Skeletal muscle satellite cell (primary cell): ENCODE data around the gene NCAPD2.
"Not testable (repeated sequence)": the region's sequence is repeated elsewhere in the genome, so short reads cannot be mapped to it uniquely, and the experiment has no call there.

Source experiments
- H3K27me3 ChIP-seq: 2 replicates; pipeline ENCODE4 v1.7.0; 2013; ENCODE audit warnings: low read length; ENCODE audit not compliant: control insufficient read depth, insufficient read depth
- H3K36me3 ChIP-seq: 2 replicates; pipeline ENCODE4 v1.7.0; 2013; ENCODE audit warnings: mild to moderate bottlenecking, control low read depth, low read length; ENCODE audit not compliant: insufficient read depth
- H3K4me1 ChIP-seq: 2 replicates; pipeline ENCODE4 v1.7.0; 2013; ENCODE audit warnings: low read length; ENCODE audit not compliant: control insufficient read depth, insufficient read depth
- H3K4me2 ChIP-seq: 2 replicates; pipeline ENCODE4 v1.7.0; 2013; ENCODE audit warnings: mild to moderate bottlenecking, low read length
- H3K4me3 ChIP-seq: 2 replicates; pipeline ENCODE4 v1.7.0; 2013; ENCODE audit warnings: low read length
- H3K9ac ChIP-seq: 2 replicates; pipeline ENCODE4 v1.7.0; 2013; ENCODE audit warnings: mild to moderate bottlenecking, low read depth, low read length, moderate library complexity
- H3K9me3 ChIP-seq: replicated peaks from 2 replicates; pipeline ENCODE4 v1.7.0; 2013; ENCODE audit warnings: mild to moderate bottlenecking, control low read depth, low read length

The NCAPD2 gene

DNA sequence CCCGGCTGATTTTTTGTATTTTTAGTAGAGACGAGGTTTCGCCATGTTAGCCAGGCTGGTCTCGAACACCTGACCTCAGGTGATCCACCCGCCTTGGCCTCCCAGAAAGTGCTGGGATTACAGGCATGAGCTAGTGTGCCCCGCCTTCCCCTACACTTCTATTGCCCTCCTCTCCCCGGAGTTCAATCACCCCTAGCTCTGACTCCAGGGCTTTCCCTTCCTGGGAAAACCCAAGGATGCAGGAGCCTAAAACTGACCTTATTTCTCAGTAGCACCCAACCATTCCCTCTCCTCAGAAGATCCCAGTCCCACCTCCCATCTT is 62.6 kb downstream of the NCAPD2 start:
- H3K36me3 ChIP-seq = peaks cover 47% of the 10 kb centered on the region
- H3K9me3 ChIP-seq, H3K9ac ChIP-seq, H3K4me2 ChIP-seq, H3K4me3 ChIP-seq, H3K27me3 ChIP-seq: not testable (repeated sequence)
- H3K4me1 ChIP-seq = peaks cover 26% of the 10 kb centered on the region

DNA sequence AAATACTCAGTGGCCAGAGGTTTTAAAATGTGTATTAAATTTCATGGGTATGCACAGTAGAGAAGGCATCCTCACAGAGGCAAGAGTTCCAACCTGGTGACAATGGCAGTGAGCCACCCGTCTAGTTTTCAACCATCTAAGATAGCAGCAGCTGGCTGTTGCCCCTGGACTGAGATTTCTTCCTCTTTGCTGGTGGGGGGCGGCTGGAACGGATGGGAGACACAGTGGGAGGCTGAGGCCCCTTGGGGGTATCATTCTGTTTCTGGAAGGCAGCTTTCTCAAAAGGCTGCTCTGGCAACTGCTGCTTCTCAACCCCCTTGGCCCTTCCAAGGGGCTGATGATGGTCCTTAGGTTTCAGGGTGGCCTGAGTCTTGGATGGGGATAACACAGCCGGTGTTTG is 63.0 kb downstream of the NCAPD2 start:
- Histone ChIP-seq H3K4me3 (no peak overlapping the region), H3K27me3 (no peaks in the 10 kb centered on the region), H3K4me2 (no peak overlapping the region), H3K9me3 (no peaks in the 10 kb centered on the region), H3K4me1 (peaks cover 22% of the 10 kb centered on the region), H3K36me3 (peaks cover 50% of the 10 kb centered on the region), H3K9ac (no peak overlapping the region)

DNA sequence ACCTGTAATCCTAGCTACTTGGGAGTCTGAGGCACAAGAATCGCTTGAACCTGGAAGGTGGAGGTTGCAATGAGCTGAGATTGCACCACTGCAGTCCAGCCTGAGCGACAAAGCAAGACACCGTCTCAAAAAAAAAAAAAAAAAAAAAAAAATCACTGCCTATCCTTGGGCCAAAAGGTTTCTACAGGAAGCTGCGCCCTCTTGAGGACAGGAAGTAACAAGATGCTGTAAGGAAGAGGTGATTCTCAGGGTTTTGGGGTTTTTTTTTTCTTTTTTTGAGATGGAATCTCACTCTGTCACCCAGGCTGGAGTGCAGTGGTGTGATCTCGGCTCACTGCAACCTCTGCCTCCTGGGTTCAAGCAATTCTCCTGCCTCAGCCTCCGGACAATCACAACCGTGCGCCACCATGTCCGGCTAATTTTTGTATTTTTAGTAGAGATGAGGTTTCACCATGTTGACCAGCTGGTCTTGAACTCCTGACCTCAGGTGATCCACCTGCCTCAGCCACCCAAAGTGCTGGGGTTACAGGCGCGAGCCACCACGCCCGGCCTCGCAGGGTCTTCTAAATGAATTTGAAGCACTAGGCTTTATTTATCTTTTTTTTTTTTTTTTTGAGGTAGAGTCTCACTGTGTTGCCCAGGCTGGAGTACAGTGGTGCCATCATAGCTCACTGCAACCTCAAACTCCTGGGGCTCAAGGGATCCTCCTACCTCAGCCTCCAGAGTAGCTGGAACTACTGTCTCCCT is 64.3 kb downstream of the NCAPD2 start:
- peaks cover 61% of the 10 kb centered on the region for H3K36me3 ChIP-seq
- not testable (repeated sequence) for H3K9ac ChIP-seq, H3K4me3 ChIP-seq, H3K27me3 ChIP-seq, H3K4me2 ChIP-seq, H3K4me1 ChIP-seq, H3K9me3 ChIP-seq

DNA sequence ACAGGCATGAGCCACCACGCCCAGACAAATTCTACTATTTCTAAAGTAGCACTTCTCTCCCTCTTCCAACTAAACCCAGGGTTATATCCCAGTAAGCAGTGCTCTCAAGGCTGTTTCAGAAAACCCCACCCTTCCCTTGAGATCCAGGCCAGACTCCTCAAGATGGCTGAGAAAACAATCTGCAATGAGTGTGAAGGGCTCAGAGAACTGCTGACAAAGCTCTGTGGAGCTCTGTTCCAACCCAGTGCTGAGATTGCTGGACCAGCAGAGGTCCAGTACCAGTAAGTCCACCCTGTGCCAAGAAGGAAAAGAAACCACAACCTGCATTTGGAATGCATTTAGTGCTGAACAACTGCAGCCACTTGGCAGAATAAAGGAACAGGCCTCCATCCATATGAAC is 65.6 kb downstream of the NCAPD2 start:
- no peaks in the 10 kb centered on the region for H3K27me3 ChIP-seq
- no peak overlapping the region for H3K9ac ChIP-seq
- H3K36me3 ChIP-seq = peaks cover 68% of the 10 kb centered on the region
- H3K4me3 ChIP-seq = no peak overlapping the region
- no peaks in the 10 kb centered on the region for H3K9me3 ChIP-seq
- no peaks in the 10 kb centered on the region for H3K4me1 ChIP-seq
- H3K4me2 ChIP-seq = no peak overlapping the region

DNA sequence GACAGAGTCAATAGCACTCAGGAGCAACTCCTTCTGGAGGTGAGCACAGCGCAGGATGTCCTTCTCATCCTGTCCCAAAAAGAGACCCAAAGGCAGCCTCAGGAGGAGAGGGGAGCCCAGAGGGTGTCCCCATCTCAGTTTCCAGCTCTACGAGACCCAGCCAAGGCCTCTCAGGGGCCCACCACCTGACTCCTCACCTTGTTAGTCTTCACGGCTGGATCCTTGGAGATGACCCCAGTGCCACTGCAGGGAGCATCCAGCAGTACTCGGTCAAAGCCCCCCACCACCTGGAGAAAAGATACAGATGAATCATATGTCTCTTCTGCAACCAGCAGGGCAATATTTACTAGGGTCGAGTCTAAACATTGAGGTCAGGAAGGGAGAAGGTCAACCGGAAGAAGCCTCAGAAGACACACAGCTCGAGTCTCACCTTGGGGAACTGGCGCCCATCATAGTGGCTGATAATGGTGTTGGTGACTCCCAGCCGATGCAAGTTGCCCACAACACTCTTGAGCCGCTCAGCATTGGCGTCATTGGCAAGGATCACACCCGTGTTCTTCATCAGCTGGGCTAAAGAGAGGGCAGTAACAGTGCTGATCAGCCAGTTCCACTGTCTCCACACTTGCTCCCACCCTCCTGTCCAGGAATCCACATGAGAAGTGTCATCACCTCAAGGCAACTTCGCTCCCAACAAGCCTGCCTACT is 66.8 kb downstream of the NCAPD2 start:
- Histone ChIP-seq H3K4me3 (no peak overlapping the region), H3K36me3 (peaks cover 72% of the 10 kb centered on the region), H3K9me3 (no peaks in the 10 kb centered on the region), H3K27me3 (no peaks in the 10 kb centered on the region), H3K9ac (no peak overlapping the region), H3K4me2 (no peak overlapping the region), H3K4me1 (no peaks in the 10 kb centered on the region)

DNA sequence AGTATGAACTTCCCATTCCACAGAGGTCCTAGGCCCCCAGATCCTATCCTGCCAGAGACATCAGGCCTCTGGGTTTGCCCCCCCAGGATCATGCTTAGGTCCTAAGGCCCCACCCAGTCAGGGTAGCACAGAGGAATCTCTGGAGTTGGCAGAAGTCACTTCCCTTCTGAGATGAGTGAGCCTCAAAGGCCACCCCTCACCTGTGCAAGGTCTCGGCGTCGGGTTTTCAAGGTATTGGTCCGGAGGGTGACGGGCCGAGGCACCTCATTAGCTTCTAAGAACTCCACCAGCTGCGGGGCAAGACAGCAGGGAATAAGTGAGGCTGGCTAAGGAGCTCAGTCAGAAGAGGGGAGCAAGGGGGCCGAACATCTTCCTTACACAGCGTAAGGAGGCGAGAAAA is 69.0 kb downstream of the NCAPD2 start:
- Histone ChIP-seq H3K27me3 (no peaks in the 10 kb centered on the region), H3K36me3 (peaks cover 67% of the 10 kb centered on the region), H3K9me3 (no peaks in the 10 kb centered on the region), H3K4me3 (no peak overlapping the region), H3K4me1 (peaks cover 9% of the 10 kb centered on the region), H3K9ac (no peak overlapping the region), H3K4me2 (no peak overlapping the region)

DNA sequence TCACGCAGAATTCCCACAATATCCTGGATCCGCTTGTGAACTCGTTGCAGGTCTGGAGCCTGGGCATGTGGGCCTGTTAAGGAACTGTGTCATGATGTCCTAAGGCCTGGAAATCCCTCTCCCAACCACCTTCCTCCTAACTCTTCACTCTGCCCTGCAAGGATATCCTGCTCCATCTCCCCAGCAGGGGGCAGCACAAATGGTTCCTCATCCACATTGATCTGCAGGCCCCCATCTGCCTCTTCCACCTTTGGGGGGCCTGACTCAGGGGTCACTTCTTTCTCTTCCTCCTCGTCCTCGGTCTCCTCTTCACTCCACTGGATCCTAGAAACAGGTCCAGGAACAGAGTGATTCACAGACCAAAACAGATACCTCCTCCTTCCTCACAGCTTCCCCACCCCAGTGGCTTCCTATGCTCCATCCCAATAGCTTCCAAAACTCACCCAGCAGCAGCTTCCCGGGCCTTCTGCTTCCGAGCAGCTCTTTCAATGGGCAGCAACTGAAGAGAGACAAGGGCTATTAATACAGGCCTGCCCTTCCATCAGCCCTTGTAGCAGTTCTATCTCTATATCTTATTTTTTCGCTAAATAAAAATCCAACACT is 69.6 kb downstream of the NCAPD2 start:
- Histone ChIP-seq H3K4me2 (no peak overlapping the region), H3K9ac (no peak overlapping the region), H3K36me3 (peaks cover 64% of the 10 kb centered on the region), H3K9me3 (no peaks in the 10 kb centered on the region), H3K4me3 (no peak overlapping the region), H3K4me1 (peaks cover 12% of the 10 kb centered on the region), H3K27me3 (no peaks in the 10 kb centered on the region)

DNA sequence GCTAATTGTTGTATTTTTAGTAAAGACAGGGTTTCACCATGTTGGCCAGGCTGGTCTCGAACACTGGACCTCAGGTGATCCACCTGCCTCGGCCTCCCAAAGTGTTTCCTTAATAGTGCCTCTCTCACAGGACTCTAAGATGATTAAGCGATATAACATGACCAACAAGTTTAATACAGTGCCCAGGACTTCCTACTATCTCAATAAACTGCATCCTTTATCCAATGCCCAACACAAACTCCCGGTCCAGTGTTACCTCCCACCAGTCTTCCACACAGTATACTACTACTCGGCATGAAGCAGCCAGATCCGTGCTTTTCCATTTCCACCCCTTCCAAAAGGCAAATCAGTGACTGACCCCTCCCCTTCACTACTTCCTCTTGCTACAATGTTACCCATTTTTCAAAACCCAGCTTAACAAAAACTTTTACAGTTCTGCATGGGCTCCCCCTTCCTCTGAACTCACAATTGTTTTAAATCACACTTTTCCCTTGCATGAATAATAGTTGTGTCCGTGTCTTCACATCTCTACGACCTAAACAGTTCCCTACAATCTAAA is 73.3 kb downstream of the NCAPD2 start:
- Histone ChIP-seq H3K9ac (peak overlapping the region; percentile 91), H3K4me2 (peak overlapping the region; percentile 96), H3K36me3 (peaks cover 55% of the 10 kb centered on the region), H3K27me3 (no peaks in the 10 kb centered on the region), H3K4me1 (peaks cover 22% of the 10 kb centered on the region), H3K9me3 (no peaks in the 10 kb centered on the region), H3K4me3 (peak overlapping the region; percentile 96)

DNA sequence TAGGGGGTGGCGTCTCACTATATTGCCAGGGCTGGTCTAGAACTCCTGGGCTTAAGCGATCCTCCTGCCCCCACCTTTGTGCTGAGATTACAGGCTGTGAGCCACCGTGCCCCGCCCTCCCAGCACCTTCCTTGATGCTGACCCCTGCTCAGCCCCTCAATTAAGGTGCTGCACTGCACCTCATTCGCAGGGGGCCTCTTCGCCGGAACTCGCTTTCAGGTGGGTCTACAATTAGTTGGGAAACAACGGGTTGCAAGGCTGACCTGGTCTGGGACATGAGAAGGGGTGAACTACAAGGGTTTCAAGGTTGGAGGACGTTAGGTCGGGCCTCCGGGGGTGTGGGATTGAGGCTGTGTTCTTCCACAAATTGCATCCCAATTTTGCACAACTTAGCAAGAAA is 75.4 kb downstream of the NCAPD2 start:
- peaks cover 59% of the 10 kb centered on the region for H3K36me3 ChIP-seq

DNA sequence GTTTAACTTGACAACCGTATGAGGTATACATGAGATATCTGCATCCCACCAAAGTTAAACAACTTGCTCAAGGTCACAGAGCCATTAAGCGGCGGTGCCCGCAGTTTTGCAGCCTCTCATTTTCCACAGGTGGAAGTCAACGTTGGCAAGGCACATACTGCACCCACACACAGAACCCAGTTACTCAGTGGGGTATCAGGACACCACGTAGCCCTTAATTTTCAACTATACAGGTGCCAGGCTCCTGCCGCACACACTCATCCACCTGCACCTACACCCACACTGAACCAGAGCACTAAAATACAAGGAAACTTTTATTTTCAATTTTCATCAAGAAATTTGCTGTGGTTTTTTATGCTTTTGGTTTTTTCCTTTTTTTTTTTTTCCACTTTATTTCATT is 75.9 kb downstream of the NCAPD2 start:
- H3K4me2 ChIP-seq = peak overlapping the region; percentile 96
- peaks cover 62% of the 10 kb centered on the region for H3K36me3 ChIP-seq
- H3K9ac ChIP-seq = no peak overlapping the region
- no peaks in the 10 kb centered on the region for H3K27me3 ChIP-seq
- no peak overlapping the region for H3K4me3 ChIP-seq
- H3K4me1 ChIP-seq = peaks cover 22% of the 10 kb centered on the region
- H3K9me3 ChIP-seq = no peaks in the 10 kb centered on the region

More for the DNA sequence above, 75.4 kb downstream of the NCAPD2 start:
- H3K9me3 ChIP-seq = no peaks in the 10 kb centered on the region
- H3K9ac ChIP-seq = peak overlapping the region; percentile 91
- H3K4me2 ChIP-seq = peak overlapping the region; percentile 96
- peaks cover 22% of the 10 kb centered on the region for H3K4me1 ChIP-seq
- H3K27me3 ChIP-seq = no peaks in the 10 kb centered on the region
- H3K4me3 ChIP-seq = no peak overlapping the region

DNA sequence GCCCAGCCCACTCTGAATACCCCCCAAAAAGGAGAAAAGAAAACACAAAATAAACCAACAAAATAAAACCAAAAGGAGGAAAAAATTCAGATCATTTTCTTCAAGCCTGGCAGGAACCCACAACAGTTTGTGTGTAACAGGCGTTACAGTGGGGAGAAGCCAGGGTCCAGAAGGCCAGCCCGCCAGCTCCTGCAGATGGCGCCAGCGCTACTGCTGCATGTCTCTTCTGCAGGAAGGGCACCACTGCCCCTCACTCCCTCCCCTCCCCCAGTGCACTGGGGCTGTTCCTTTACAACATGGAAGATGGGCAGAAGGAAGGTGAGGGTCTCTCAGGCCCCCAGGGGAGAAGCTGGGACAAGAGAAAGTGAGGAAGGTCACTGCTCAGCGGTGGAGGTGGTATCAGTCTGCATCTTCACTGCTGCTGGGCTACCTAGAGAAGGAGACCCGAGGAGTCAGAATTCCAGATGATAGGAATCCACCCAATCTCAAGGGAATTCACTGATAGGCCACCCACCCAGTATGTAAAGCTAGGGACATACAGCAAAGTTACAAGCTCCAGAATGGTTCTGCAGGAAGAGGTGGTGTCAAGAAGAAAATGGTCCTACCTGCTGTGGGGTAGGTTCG is 76.5 kb downstream of the NCAPD2 start:
- Histone ChIP-seq H3K4me2 (no peak overlapping the region), H3K4me3 (no peak overlapping the region), H3K9me3 (no peaks in the 10 kb centered on the region), H3K27me3 (no peaks in the 10 kb centered on the region), H3K36me3 (peaks cover 65% of the 10 kb centered on the region), H3K9ac (no peak overlapping the region), H3K4me1 (peaks cover 22% of the 10 kb centered on the region)
